ENCODE measurements around the gene SLC37A3.
A peak's percentile ranks its signal among the peaks of the same experiment; 100 is the strongest.
"Not testable (repeated sequence)": the region's sequence is repeated elsewhere in the genome, so short reads cannot be mapped to it uniquely, and the experiment has no call there.

Gene SLC37A3

GRCh38 chr7:140348161-140348849 is 50.0 kb downstream of the SLC37A3 start:
- DNase-seq (ENCODE audit: low read depth, low spot score), result no peak

- DNase-seq (ENCODE audit: low read depth, low spot score), result no peak
Measured at GRCh38 chr7:140347218-140347617, 51.1 kb downstream of the SLC37A3 start.

DNA sequence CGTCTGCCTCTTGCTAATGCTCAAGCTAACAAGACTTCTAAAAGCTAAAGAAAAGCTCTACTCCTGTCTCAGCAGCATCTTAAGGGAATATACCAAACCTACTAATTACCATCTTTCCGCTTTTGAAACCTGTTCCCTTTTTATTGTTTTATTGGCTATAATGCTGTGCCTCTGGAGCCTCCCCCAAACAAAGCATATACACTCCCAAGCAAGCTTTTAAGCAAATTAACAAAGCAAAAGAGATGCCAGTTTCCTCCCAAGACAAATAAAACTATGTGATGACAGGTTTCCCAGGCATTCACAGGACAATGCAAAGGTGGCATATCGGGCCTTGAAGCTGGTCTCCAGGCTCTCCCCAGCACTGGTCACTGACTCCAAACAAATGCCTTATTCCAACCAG is 52.9 kb downstream of the SLC37A3 start:
- no peak for DNase-seq (ENCODE audit: low read depth, low spot score)

DNA sequence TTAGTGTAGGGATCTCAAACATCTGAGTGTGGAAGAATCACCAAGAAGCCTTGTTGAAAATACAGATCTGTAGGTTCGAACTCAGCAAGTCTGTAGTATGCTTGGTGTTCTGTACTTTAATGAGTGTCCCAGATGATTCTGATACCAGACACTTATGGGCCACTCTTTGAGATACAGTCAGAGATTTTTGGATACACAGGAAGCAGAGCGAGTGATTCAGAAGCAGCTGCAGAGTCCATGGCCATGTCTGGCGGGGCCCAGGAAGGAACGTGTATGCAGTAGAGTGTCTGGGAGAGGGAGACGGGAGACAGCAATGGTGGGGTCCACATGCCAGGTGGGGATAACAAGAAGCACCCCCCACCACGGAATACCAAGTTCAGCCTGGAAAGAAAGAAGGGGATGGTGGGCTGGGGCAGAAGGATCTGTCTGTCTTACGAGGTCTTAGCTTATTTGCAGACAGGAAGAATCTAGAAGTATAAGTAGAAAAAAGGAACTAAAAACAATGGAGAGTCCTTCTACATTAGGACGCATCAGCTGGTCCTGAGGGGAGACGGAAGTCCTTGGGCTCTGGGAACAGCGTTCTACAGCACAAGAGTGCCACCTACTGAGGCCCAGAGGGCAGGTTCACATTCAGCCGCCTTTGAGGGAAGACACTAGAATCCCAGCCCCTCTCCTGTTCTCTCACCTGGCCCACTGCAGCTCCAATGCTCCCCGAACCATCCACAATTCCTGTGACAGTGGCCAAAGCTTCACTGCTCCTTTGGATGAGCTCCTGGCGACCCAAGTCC is 55.4 kb downstream of the SLC37A3 start:
- DNase-seq (ENCODE audit: low read depth, low spot score), result no peak

DNA sequence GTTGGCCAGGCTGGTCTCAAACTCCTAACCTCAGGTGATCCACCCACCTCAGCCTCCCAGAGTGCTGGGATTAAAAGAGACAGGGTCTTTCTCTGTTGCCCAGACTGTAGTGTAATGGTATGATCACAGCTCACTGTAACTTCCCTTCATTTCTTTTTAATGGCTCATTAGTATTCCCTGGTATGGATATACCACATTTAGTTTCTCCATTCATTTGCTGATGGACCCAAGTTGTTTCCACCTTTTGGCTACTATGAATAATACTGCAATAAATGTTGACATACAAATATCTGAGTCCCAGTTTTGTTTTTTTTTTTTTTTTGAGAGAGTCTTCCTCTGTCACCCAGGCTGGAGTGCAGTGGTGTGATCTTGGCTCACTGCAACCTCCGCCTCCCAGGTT is 59.4 kb downstream of the SLC37A3 start:
- DNase-seq (ENCODE audit: low read depth, low spot score), result not testable (repeated sequence)

GRCh38 chr7:140334341-140335057 is 63.8 kb downstream of the SLC37A3 start:
- DNase-seq (ENCODE audit: low read depth, low spot score), result no peak

DNA sequence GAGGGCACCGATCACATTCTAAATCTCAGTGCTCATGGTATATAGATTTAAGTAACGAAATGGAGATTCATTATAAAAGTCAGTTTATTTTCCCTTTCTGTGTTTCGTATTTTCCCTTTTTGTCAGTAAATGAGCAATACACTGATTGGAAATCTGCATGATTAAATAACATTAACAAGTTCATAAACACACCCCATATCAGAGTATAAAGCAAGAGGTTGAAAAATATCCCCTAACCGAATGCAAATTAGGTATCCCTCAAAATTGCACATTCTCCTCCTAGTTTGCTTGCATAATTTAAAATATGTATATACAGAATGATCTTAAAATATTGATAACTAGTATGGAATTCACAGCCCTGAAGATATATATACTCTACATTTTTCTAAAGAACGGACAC is 64.6 kb downstream of the SLC37A3 start:
- DNase-seq (ENCODE audit: low read depth, low spot score), result no peak

DNA sequence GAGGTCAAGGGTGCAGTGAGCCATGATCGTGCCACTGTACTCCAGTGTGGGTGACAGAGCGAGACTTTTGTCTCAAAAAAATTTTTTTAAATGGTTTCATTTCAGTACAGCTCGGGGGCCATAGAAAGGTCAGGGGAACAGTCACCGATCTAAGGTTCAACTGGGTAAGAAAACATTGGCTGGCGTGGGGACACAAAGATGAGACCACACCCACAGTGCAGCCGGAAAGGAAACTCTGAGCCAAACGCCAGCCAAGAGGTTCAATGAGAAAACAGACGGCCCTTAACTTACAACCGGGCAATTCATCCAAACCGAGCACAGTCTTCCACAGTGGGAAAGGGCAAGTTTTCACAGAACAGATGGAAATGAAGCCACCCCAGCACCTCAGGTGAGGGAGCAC is 65.1 kb downstream of the SLC37A3 start:
- DNase-seq (ENCODE audit: low read depth, low spot score), result no peak

DNA sequence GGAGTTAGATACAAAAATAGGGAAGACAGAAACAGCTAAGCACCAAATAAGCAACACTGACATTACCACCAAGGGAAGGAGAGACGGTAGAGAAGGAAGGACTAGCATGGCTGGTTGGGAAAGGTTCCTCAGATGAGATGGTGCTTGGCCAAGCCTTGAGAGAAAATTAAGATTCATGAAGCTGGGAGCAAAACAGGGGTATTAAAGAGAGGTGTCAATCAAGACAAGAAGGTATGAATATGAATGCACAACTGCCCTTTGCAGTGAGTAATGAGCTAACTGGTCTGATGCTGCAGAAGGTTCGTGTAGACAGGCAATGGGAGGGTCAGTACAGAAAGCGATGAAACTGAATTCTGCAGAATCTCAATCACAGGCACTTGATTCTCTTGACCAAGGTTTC is 67.7 kb downstream of the SLC37A3 start:
- DNase-seq (ENCODE audit: low read depth, low spot score), result no peak

DNA sequence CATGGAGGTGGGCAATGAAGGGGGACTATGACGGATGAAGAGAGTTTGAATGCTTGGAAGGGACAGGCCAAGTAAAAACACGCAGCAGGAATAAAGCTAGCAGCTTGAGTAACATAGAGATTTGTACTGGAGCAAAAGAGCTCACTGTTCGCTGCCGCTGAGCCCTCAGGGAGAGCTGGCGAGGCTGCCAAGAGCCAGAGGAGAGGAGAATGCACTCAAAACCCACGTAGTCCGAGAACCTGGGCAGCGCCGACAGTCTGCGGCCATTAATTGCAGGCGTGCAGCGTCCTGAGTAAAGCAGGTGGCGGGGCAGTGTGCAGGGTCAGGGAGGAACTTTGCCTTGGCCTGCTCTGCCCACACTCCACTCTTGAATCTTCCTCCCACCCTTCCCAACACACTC is 68.2 kb downstream of the SLC37A3 start:
- DNase-seq (ENCODE audit: low read depth, low spot score), result no peak

DNA sequence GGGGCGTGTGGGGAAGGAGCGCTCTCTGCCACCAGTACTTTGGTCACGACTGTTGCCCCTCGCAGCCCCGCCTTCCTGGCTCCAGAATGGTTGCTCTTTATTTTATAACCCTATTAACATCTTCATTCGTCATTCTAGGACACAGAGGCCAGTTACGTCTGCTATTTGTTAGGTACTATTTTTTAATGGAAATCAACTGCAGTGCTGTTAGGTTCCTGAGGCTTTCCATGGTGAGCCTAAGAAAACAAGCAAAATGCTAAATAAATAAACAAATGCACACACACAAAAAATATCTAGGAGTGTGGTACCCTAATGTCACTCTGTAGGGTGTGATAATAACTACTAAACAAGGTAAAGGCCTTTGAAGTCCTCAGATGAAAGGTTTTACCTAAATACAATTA is 71.1 kb downstream of the SLC37A3 start:
- DNase-seq (ENCODE audit: low read depth, low spot score), result no peak

GRCh38 chr7:140326116-140326928 is 72.0 kb downstream of the SLC37A3 start:
- DNase-seq (ENCODE audit: low read depth, low spot score), result peak; percentile 7

- no peak for DNase-seq (ENCODE audit: low read depth, low spot score)
Measured at GRCh38 chr7:140325600-140325999, 72.7 kb downstream of the SLC37A3 start.

GRCh38 chr7:140324714-140325113 is 73.6 kb downstream of the SLC37A3 start:
- DNase-seq (ENCODE audit: low read depth, low spot score), result no peak

GRCh38 chr7:140322759-140323158 is 75.6 kb downstream of the SLC37A3 start:
- DNase-seq (ENCODE audit: low read depth, low spot score), result no peak

GRCh38 chr7:140320078-140320477 is 78.3 kb downstream of the SLC37A3 start:
- not testable (repeated sequence) for DNase-seq (ENCODE audit: low read depth, low spot score)

DNA sequence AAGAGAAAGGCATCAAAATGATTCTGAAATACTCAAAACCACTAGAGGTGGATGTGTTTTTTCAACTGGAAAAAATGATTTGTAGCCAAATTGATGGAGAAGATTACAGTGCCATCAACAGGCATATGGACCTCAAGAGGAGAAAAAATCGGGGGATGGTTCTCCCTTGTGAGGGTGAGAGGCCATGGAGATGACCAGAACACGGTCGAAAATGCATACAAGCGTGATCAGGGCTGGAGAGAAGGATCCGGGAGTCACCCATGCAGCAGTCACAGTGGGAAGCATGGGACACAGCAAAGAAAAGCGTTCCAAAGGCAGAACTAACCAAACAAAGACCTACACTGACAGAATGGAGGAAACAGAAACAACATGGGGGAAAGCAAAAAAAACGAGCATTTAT is 80.3 kb downstream of the SLC37A3 start:
- DNase-seq (ENCODE audit: low read depth, low spot score), result no peak

- no peak for DNase-seq (ENCODE audit: low read depth, low spot score)
Measured at GRCh38 chr7:140317597-140317996, 80.7 kb downstream of the SLC37A3 start.

DNA sequence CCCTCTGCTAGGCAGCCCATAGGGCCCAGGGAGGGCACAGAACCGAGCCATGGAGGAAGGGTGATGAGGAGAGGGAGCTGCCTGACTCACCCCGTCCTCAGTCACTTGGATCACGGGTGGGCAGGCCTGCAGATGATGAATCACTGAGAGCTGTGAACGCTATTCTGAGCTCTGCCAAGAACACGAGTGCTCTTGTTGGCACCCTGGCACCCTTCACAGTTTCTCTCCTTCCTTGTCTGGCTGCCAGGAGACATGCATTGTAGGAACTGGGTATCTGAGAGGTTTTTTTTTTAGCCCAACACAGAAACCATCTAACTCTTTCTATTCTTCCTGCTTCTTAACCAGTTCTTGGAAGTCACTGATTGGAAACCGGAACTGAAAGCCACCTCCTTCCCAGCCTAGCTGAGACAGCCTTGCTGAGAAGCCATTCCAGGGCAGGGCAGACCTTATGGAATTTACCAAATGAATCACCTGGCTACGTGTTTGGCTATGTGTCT is 82.1 kb downstream of the SLC37A3 start:
- DNase-seq (ENCODE audit: low read depth, low spot score), result no peak

- DNase-seq (ENCODE audit: low read depth, low spot score), result no peak
Measured at GRCh38 chr7:140315498-140316164, 82.7 kb downstream of the SLC37A3 start.

Data from activated naive CD8-positive, alpha-beta T cell treated with anti-CD3 and anti-CD28 coated beads, Interleukin-2, amount 50 U/mL, for 16 hours (primary cell).